Activated naive CD4-positive, alpha-beta T cell treated with anti-CD3 and anti-CD28 coated beads, Interleukin-2, amount 50 U/mL, for 24 hours (primary cell): ENCODE data around the gene C17orf107.
"Not testable (repeated sequence)": the region's sequence is repeated elsewhere in the genome, so short reads cannot be mapped to it uniquely, and the experiment has no call there.

Experiments
- H3K27ac Mint-ChIP-seq: one replicate; pipeline ENCODE4 v1.8.0; 2021; ENCODE audit warnings: mild to moderate bottlenecking, mixed read lengths
- H3K27me3 Mint-ChIP-seq: one replicate; pipeline ENCODE4 v1.8.0; 2021; ENCODE audit warnings: mixed read lengths
- H3K36me3 Mint-ChIP-seq: one replicate; pipeline ENCODE4 v1.8.0; 2021; ENCODE audit warnings: mixed read lengths
- H3K4me1 Mint-ChIP-seq: one replicate; pipeline ENCODE4 v1.8.0; 2021; ENCODE audit warnings: mixed read lengths
- H3K4me3 Mint-ChIP-seq: one replicate; pipeline ENCODE4 v1.8.0; 2021; ENCODE audit warnings: mild to moderate bottlenecking, mixed read lengths
- H3K9me3 Mint-ChIP-seq: one replicate; pipeline ENCODE4 v1.8.0; 2021; ENCODE audit warnings: mixed read lengths

The C17orf107 gene

GRCh38 chr17:4899341-4900230, at the start of gene C17orf107:
Gene C17orf107 (plus strand): TSS chr17:4899536. CDS start chr17:4899763, 227 bp downstream.
- Mint-ChIP-seq H3K27me3 (no peaks in the 10 kb centered on the region), H3K4me1 (peaks cover 31% of the 10 kb centered on the region), H3K27ac (peak within 1 kb of the TSS; percentile 96), H3K36me3 (no peaks in the 10 kb centered on the region), H3K4me3 (peak within 1 kb of the TSS; percentile 94), H3K9me3 (no peaks in the 10 kb centered on the region)

GRCh38 chr17:4850246-4850645, 49.1 kb upstream of the C17orf107 start:
- Mint-ChIP-seq H3K27ac (no peak overlapping the region), H3K9me3 (peaks cover 5% of the 10 kb centered on the region), H3K4me1 (peaks cover 37% of the 10 kb centered on the region), H3K36me3 (peaks cover 8% of the 10 kb centered on the region), H3K4me3 (no peak overlapping the region), H3K27me3 (no peaks in the 10 kb centered on the region)

- no peak overlapping the region for H3K4me3 Mint-ChIP-seq
- H3K36me3 Mint-ChIP-seq = peaks cover 8% of the 10 kb centered on the region
- no peaks in the 10 kb centered on the region for H3K27me3 Mint-ChIP-seq
- peaks cover 37% of the 10 kb centered on the region for H3K4me1 Mint-ChIP-seq
- H3K27ac Mint-ChIP-seq = no peak overlapping the region
- peaks cover 5% of the 10 kb centered on the region for H3K9me3 Mint-ChIP-seq
These were observed 48.3 kb upstream of the C17orf107 start for GRCh38 chr17:4851084-4851483.

GRCh38 chr17:4852567-4853207, 46.6 kb upstream of the C17orf107 start:
- Mint-ChIP-seq H3K27ac (no peak overlapping the region), H3K9me3 (peaks cover 5% of the 10 kb centered on the region), H3K27me3 (no peaks in the 10 kb centered on the region), H3K4me1 (peaks cover 43% of the 10 kb centered on the region), H3K36me3 (peaks cover 8% of the 10 kb centered on the region), H3K4me3 (no peak overlapping the region)

- Mint-ChIP-seq H3K9me3 (peaks cover 5% of the 10 kb centered on the region), H3K27me3 (no peaks in the 10 kb centered on the region), H3K36me3 (peaks cover 8% of the 10 kb centered on the region), H3K4me3 (no peak overlapping the region), H3K4me1 (peaks cover 44% of the 10 kb centered on the region), H3K27ac (no peak overlapping the region)
These were observed 46.1 kb upstream of the C17orf107 start for GRCh38 chr17:4853208-4853671.

- H3K27ac Mint-ChIP-seq = no peak overlapping the region
- peaks cover 5% of the 10 kb centered on the region for H3K9me3 Mint-ChIP-seq
- no peak overlapping the region for H3K4me3 Mint-ChIP-seq
- H3K36me3 Mint-ChIP-seq = peaks cover 8% of the 10 kb centered on the region
- no peaks in the 10 kb centered on the region for H3K27me3 Mint-ChIP-seq
- peaks cover 42% of the 10 kb centered on the region for H3K4me1 Mint-ChIP-seq
These were observed 45.1 kb upstream of the C17orf107 start for GRCh38 chr17:4854111-4854681.

GRCh38 chr17:4856271-4856936, 42.9 kb upstream of the C17orf107 start:
- Mint-ChIP-seq H3K27me3 (no peaks in the 10 kb centered on the region), H3K4me3 (no peak overlapping the region), H3K4me1 (peaks cover 37% of the 10 kb centered on the region), H3K36me3 (peaks cover 13% of the 10 kb centered on the region), H3K27ac (no peak overlapping the region), H3K9me3 (peaks cover 5% of the 10 kb centered on the region)

GRCh38 chr17:4856937-4857314, 42.4 kb upstream of the C17orf107 start:
- peaks cover 37% of the 10 kb centered on the region for H3K4me1 Mint-ChIP-seq
- peaks cover 13% of the 10 kb centered on the region for H3K36me3 Mint-ChIP-seq
- H3K27ac Mint-ChIP-seq = no peak overlapping the region

GRCh38 chr17:4857347-4857746, 42.0 kb upstream of the C17orf107 start:
- H3K27ac Mint-ChIP-seq, H3K9me3 Mint-ChIP-seq, H3K27me3 Mint-ChIP-seq, H3K36me3 Mint-ChIP-seq, H3K4me3 Mint-ChIP-seq: not testable (repeated sequence)
- peaks cover 34% of the 10 kb centered on the region for H3K4me1 Mint-ChIP-seq

More at GRCh38 chr17:4856937-4857314, 42.4 kb upstream of the C17orf107 start:
- Mint-ChIP-seq H3K4me3 (no peak overlapping the region), H3K27me3 (no peaks in the 10 kb centered on the region), H3K9me3 (peaks cover 5% of the 10 kb centered on the region)

GRCh38 chr17:4858068-4858881, 41.1 kb upstream of the C17orf107 start:
- Mint-ChIP-seq H3K9me3 (no peaks in the 10 kb centered on the region), H3K27me3 (no peaks in the 10 kb centered on the region), H3K4me1 (peaks cover 33% of the 10 kb centered on the region), H3K36me3 (peaks cover 10% of the 10 kb centered on the region), H3K27ac (no peak overlapping the region), H3K4me3 (no peak overlapping the region)

- Mint-ChIP-seq H3K36me3 (peaks cover 10% of the 10 kb centered on the region), H3K27ac (no peak overlapping the region), H3K27me3 (no peaks in the 10 kb centered on the region), H3K4me3 (no peak overlapping the region), H3K4me1 (peaks cover 33% of the 10 kb centered on the region), H3K9me3 (no peaks in the 10 kb centered on the region)
These were observed 40.5 kb upstream of the C17orf107 start for GRCh38 chr17:4858882-4859260.

- Mint-ChIP-seq H3K9me3 (no peaks in the 10 kb centered on the region), H3K4me1 (peaks cover 25% of the 10 kb centered on the region), H3K4me3 (no peak overlapping the region), H3K27me3 (no peaks in the 10 kb centered on the region), H3K36me3 (peaks cover 6% of the 10 kb centered on the region), H3K27ac (no peak overlapping the region)
These were observed 39.3 kb upstream of the C17orf107 start for GRCh38 chr17:4859816-4860625.

GRCh38 chr17:4860651-4861050, 38.7 kb upstream of the C17orf107 start:
- Mint-ChIP-seq H3K9me3 (no peaks in the 10 kb centered on the region), H3K4me1 (peaks cover 25% of the 10 kb centered on the region), H3K4me3 (no peak overlapping the region), H3K36me3 (peaks cover 6% of the 10 kb centered on the region), H3K27ac (no peak overlapping the region), H3K27me3 (no peaks in the 10 kb centered on the region)

- H3K27me3 Mint-ChIP-seq = no peaks in the 10 kb centered on the region
- H3K4me1 Mint-ChIP-seq = peaks cover 25% of the 10 kb centered on the region
- H3K9me3 Mint-ChIP-seq = no peaks in the 10 kb centered on the region
- no peak overlapping the region for H3K27ac Mint-ChIP-seq
- H3K36me3 Mint-ChIP-seq = peaks cover 6% of the 10 kb centered on the region
- H3K4me3 Mint-ChIP-seq = no peak overlapping the region
These were observed 38.3 kb upstream of the C17orf107 start for GRCh38 chr17:4861052-4861451.
